ENCODE data around the gene RERE. TPM values are rescaled to one million over a fixed set of nuclear protein-coding genes. Genes with fewer than 3 reads are reported as not detected.
"Not testable (repeated sequence)": the region's sequence is repeated elsewhere in the genome, so short reads cannot be mapped to it uniquely, and the experiment has no call there.

Gene RERE
- total RNA-seq, 2 experiments from 2014 or later = 73.1 to 211 TPM

GRCh38 chr1:8382608-8383505 lies 434.6 kb downstream of the RERE start:
- CTCF ChIA-PET (ENCODE audit: unreplicated experiment) = no interaction called here
- peaks cover 12% of the 10 kb centered on the region for H3K4me1 ChIP-seq (ENCODE audit: insufficient read depth, low read length, poor library complexity, severe bottlenecking)
- H3K9me2 ChIP-seq (ENCODE audit: insufficient read depth, low read length) = no peaks in the 10 kb centered on the region
- H3K4me3 ChIP-seq (ENCODE audit: low read depth, low read length, poor library complexity, severe bottlenecking) = no peak overlapping the region
- BruUV-seq (replicated peaks) = no TSS peak
- intact Hi-C loops (cut with micrococcal nuclease; ENCODE audit: unreplicated experiment) = no loop called here
- peaks cover 63% of the 10 kb centered on the region for H4K20me1 ChIP-seq (ENCODE audit: insufficient read depth, low read length)
- POLR2A ChIA-PET = interaction anchor here (1.2 kb wide), 1 partner anchor 12 kb away, joined by 5 read pairs; no protein-coding TSS in a partner anchor
- TF ChIP-seq EZH2phosphoT487 (IDR thresholded peaks at IDR 0.05; ENCODE audit: borderline replicate concordance, low read depth, low read length) (no peak), CTCF (conservative IDR thresholded peaks at IDR 0.05; ENCODE audit: low read length) (no peak)
- no peak for DNase-seq (ENCODE audit: low spot score)
- H3K9me3 ChIP-seq (ENCODE audit: low read length) = no peaks in the 10 kb centered on the region
- no peak overlapping the region for H3K4me2 ChIP-seq (ENCODE audit: low read length)
- peaks cover 100% of the 10 kb centered on the region for H3K79me2 ChIP-seq (ENCODE audit: insufficient read depth, low read depth, low read length)
- peaks cover 95% of the 10 kb centered on the region for H3K36me3 ChIP-seq (ENCODE audit: insufficient read depth, low read length)
- H3K27ac ChIP-seq (ENCODE audit: low read depth, low read length, poor library complexity, severe bottlenecking) = peak overlapping the region; percentile 36
- no peak overlapping the region for H2AFZ ChIP-seq (ENCODE audit: low read length)

GRCh38 chr1:8382051-8382505 lies 435.4 kb downstream of the RERE start:
- H3K4me1 ChIP-seq (ENCODE audit: insufficient read depth, low read length, poor library complexity, severe bottlenecking) = peaks cover 12% of the 10 kb centered on the region
- POLR2A ChIA-PET = interaction anchor here (1.1 kb wide), 1 partner anchor 13 kb away, joined by 6 read pairs; no protein-coding TSS in a partner anchor
- H3K79me2 ChIP-seq (ENCODE audit: insufficient read depth, low read depth, low read length) = peaks cover 100% of the 10 kb centered on the region
- intact Hi-C loops (cut with micrococcal nuclease; ENCODE audit: unreplicated experiment) = no loop called here
- H4K20me1 ChIP-seq (ENCODE audit: insufficient read depth, low read length) = peaks cover 59% of the 10 kb centered on the region
- H3K9me3 ChIP-seq (ENCODE audit: low read length) = no peaks in the 10 kb centered on the region
- no peak overlapping the region for H3K27ac ChIP-seq (ENCODE audit: low read depth, low read length, poor library complexity, severe bottlenecking)
- DNase-seq (ENCODE audit: low spot score) = no peak
- H3K4me3 ChIP-seq (ENCODE audit: low read depth, low read length, poor library complexity, severe bottlenecking) = no peak overlapping the region
- no peaks in the 10 kb centered on the region for H3K9me2 ChIP-seq (ENCODE audit: insufficient read depth, low read length)
- peaks cover 95% of the 10 kb centered on the region for H3K36me3 ChIP-seq (ENCODE audit: insufficient read depth, low read length)
- TF ChIP-seq CTCF (conservative IDR thresholded peaks at IDR 0.05; ENCODE audit: low read length) = no peak
- H2AFZ ChIP-seq (ENCODE audit: low read length) = no peak overlapping the region
- H3K4me2 ChIP-seq (ENCODE audit: low read length) = no peak overlapping the region
- CTCF ChIA-PET (ENCODE audit: unreplicated experiment) = no interaction called here
- no TSS peak for BruUV-seq (replicated peaks)

- Histone ChIP-seq H3K4me1 (ENCODE audit: insufficient read depth, low read length, poor library complexity, severe bottlenecking) (peaks cover 13% of the 10 kb centered on the region), H3K27ac (ENCODE audit: low read depth, low read length, poor library complexity, severe bottlenecking) (no peak overlapping the region), H4K20me1 (ENCODE audit: insufficient read depth, low read length) (peaks cover 58% of the 10 kb centered on the region), H3K4me2 (ENCODE audit: low read length) (no peak overlapping the region), H3K4me3 (ENCODE audit: low read depth, low read length, poor library complexity, severe bottlenecking) (no peak overlapping the region), H3K79me2 (ENCODE audit: insufficient read depth, low read depth, low read length) (peaks cover 100% of the 10 kb centered on the region), H3K9me2 (ENCODE audit: insufficient read depth, low read length) (no peaks in the 10 kb centered on the region), H3K36me3 (ENCODE audit: insufficient read depth, low read length) (peaks cover 94% of the 10 kb centered on the region), H2AFZ (ENCODE audit: low read length) (no peak overlapping the region), H3K9me3 (ENCODE audit: low read length) (no peaks in the 10 kb centered on the region)
- intact Hi-C loops (cut with micrococcal nuclease; ENCODE audit: unreplicated experiment) = no loop called here
- no peak for TF ChIP-seq CTCF (conservative IDR thresholded peaks at IDR 0.05; ENCODE audit: low read length)
- no peak for TF ChIP-seq EZH2phosphoT487 (IDR thresholded peaks at IDR 0.05; ENCODE audit: borderline replicate concordance, low read depth, low read length)
- ChIA-PET POLR2A (interaction anchor here (1.1 kb wide), 1 partner anchor 14 kb away, joined by 6 read pairs; no protein-coding TSS in a partner anchor), CTCF (ENCODE audit: unreplicated experiment) (no interaction called here)
- no TSS peak for BruUV-seq (replicated peaks)
- no peak for DNase-seq (ENCODE audit: low spot score)
These were observed 435.8 kb downstream of the RERE start for GRCh38 chr1:8381618-8382017.

- H3K4me3 ChIP-seq (ENCODE audit: low read depth, low read length, poor library complexity, severe bottlenecking); H3K4me2 ChIP-seq (ENCODE audit: low read length); intact Hi-C loops (cut with micrococcal nuclease; ENCODE audit: unreplicated experiment); CTCF ChIA-PET (ENCODE audit: unreplicated experiment); H3K27ac ChIP-seq (ENCODE audit: low read depth, low read length, poor library complexity, severe bottlenecking); H2AFZ ChIP-seq (ENCODE audit: low read length); H3K9me3 ChIP-seq (ENCODE audit: low read length); BruUV-seq (replicated peaks); POLR2A ChIA-PET; H3K9me2 ChIP-seq (ENCODE audit: insufficient read depth, low read length); DNase-seq (ENCODE audit: low spot score): not testable (repeated sequence)
- Histone ChIP-seq H3K36me3 (ENCODE audit: insufficient read depth, low read length) (peaks cover 93% of the 10 kb centered on the region), H4K20me1 (ENCODE audit: insufficient read depth, low read length) (peaks cover 50% of the 10 kb centered on the region), H3K4me1 (ENCODE audit: insufficient read depth, low read length, poor library complexity, severe bottlenecking) (peaks cover 21% of the 10 kb centered on the region), H3K79me2 (ENCODE audit: insufficient read depth, low read depth, low read length) (peaks cover 99% of the 10 kb centered on the region)
These were observed 437.1 kb downstream of the RERE start for GRCh38 chr1:8380310-8380709.

All from OCI-LY7 (cell line).